OCI-M1 (cell line): Measurements from ENCODE around the gene SLC6A16.
A peak's percentile ranks its signal among the peaks of the same experiment; 100 is the strongest.
"Not testable (repeated sequence)": the region's sequence is repeated elsewhere in the genome, so short reads cannot be mapped to it uniquely, and the experiment has no call there.

Experiments used
- DNase-seq: peaks from one replicate; lab custom pipeline; 2025; lab: John Stamatoyannopoulos, UW

SLC6A16 gene

GRCh38 chr19:49324801-49325576, at the start of gene SLC6A16:
TSS of gene SLC6A16 (minus strand) at chr19:49325191. CDS start at chr19:49311347, 13,844 bp downstream.
- DNase-seq = no peak

- DNase-seq = not testable (repeated sequence)
These were observed 48.2 kb upstream of the SLC6A16 start for GRCh38 chr19:49373174-49373573.

GRCh38 chr19:49371184-49371583, 46.2 kb upstream of the SLC6A16 start:
- no peak for DNase-seq

GRCh38 chr19:49368711-49369358, 43.8 kb upstream of the SLC6A16 start:
- peak; percentile 55 for DNase-seq

GRCh38 chr19:49366110-49366509, 41.1 kb upstream of the SLC6A16 start:
- no peak for DNase-seq

GRCh38 chr19:49364083-49364737, 39.2 kb upstream of the SLC6A16 start:
- DNase-seq = no peak

- DNase-seq = peak; percentile 100
These were observed 38.5 kb upstream of the SLC6A16 start, which contains the start of gene DKKL1 for GRCh38 chr19:49363268-49364082. TSS of gene DKKL1 (plus strand) at chr19:49363877. CDS start at chr19:49363999, 122 bp downstream.

GRCh38 chr19:49362929-49363267, 37.9 kb upstream of the SLC6A16 start:
- DNase-seq = no peak

GRCh38 chr19:49362048-49362928, 37.3 kb upstream of the SLC6A16 start, which contains the start of gene TEAD2:
TSS of gene TEAD2 (minus strand) at chr19:49362416. CDS start at chr19:49360075, 2,341 bp downstream.
- DNase-seq = peak; percentile 55

GRCh38 chr19:49361438-49362047, 36.6 kb upstream of the SLC6A16 start:
- DNase-seq = peak; percentile 27

- DNase-seq = no peak
These were observed 35.1 kb upstream of the SLC6A16 start for GRCh38 chr19:49359851-49360820.

GRCh38 chr19:49357186-49357585, 32.2 kb upstream of the SLC6A16 start:
- DNase-seq = no peak

- no peak for DNase-seq
These were observed 31.4 kb upstream of the SLC6A16 start for GRCh38 chr19:49356382-49356781.

- DNase-seq = no peak
These were observed 30.9 kb upstream of the SLC6A16 start for GRCh38 chr19:49355909-49356353.

- no peak for DNase-seq
These were observed 24.6 kb upstream of the SLC6A16 start for GRCh38 chr19:49349567-49349966.

GRCh38 chr19:49348305-49349189, 23.6 kb upstream of the SLC6A16 start:
- no peak for DNase-seq

GRCh38 chr19:49347835-49348234, 22.8 kb upstream of the SLC6A16 start:
- DNase-seq = peak; percentile 45

GRCh38 chr19:49347191-49347590, 22.2 kb upstream of the SLC6A16 start:
- DNase-seq = no peak
